ENCODE results near the gene CHMP2B. TPM values are rescaled to one million over a fixed set of nuclear protein-coding genes. Genes with fewer than 3 reads are reported as not detected.

The CHMP2B gene, protein sequence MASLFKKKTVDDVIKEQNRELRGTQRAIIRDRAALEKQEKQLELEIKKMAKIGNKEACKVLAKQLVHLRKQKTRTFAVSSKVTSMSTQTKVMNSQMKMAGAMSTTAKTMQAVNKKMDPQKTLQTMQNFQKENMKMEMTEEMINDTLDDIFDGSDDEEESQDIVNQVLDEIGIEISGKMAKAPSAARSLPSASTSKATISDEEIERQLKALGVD
- total RNA-seq (2021; ENCODE audit: unreplicated experiment) (54.3 TPM), Bru-seq, nascent RNA (percentile 88 among the genes with signal in this experiment), BruChase-seq, experiment 1, labeled RNA remaining after a 6-hour chase (percentile 92 among the genes with signal in this experiment), BruChase-seq, experiment 2, labeled RNA remaining after a 2-hour chase (percentile 77 among the genes with signal in this experiment)
- polyA plus RNA-seq (2012), result 21.5 and 21.8 TPM in 2 replicates
- long read RNA-seq, transcript CHMP2B-201 (6 exons, 2,557 nt), result major isoform, 102 of 119 reads
- long read RNA-seq, partial matches to known transcripts, result 2 of 119 reads
- long read RNA-seq, other reads (novel, unspliced or antisense), result 12 of 119 reads

DNA sequence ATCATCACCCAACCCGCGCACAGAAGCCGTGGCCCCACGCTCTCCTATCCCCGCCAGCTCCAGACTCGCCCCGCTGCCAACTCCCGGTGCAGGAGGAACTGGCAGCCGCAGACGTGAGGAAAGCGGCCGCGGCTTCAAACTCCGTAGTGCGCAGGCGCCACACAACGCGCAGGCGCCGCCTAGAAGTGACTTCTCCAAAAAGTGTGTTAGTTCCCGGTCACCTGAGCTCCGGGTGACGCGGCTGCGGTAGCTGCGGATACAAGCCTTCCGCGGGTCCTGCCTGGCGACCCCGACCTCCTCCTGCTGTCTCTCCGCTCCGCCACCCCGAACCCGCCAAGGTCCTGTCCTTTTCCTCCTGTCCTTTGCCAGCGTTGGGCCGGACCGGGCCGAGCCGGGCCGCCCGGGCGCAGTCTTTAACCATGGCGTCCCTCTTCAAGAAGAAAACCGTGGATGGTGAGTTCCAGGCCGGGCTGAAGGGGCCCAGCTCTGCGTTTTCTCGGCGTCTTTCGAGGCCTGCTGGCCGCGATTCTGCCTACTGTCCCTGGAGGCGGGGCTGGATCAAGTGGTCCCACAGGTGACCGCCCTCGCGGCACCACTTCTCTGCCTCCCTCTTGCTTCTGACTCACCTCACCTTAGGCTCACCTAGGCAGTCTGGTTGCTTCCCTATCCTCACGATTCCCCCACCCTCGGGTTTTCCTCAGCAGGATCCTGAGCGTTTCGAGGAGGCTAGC lies at the start of gene CHMP2B:
Gene CHMP2B (plus strand): TSS at position 206 of the 731 bp plus-strand sequence. CDS start 214 bp downstream, at position 420.
- Histone ChIP-seq H3K4me1 (ENCODE audit: control insufficient read depth in 1 of 2, insufficient read depth in 2 of 2, low read length in 2 of 2) (peaks cover 0 to 18% of the 10 kb centered on the region in 2 experiments; a peak in 2 of 4 replicates), H2AFZ (ENCODE audit: low read depth, low read length, poor library complexity, severe bottlenecking) (peak within 1 kb of the TSS; percentile 66), H4K20me1 (ENCODE audit: insufficient read depth) (no peaks in the 10 kb centered on the region), H3K9ac (ENCODE audit: low read length) (peak within 1 kb of the TSS; percentile 96), H3K27ac (ENCODE audit: low read depth, low read length) (peak within 1 kb of the TSS; percentile 89), H3K4me2 (ENCODE audit: low read length) (peak within 1 kb of the TSS; percentile 90), H3K9me3 (ENCODE audit: control insufficient read depth in 1 of 2, insufficient read depth in 1 of 2, low read depth in 1 of 2, low read length in 2 of 2) (no peaks in the 10 kb centered on the region), H3K36me3 (ENCODE audit: control insufficient read depth in 1 of 2, insufficient read depth in 2 of 2, low read length in 2 of 2) (no peaks in the 10 kb centered on the region), H3K4me3 (replicated peaks in 1 of 2; ENCODE audit: low read depth in 1 of 2, low read length in 2 of 2) (peak within 1 kb of the TSS; percentile 68 to 96), H3K27me3 (ENCODE audit: insufficient read depth, low read length) (no peaks in the 10 kb centered on the region), H3K79me2 (ENCODE audit: insufficient read depth, low read length) (peaks cover 50% of the 10 kb centered on the region), H3K9me2 (ENCODE audit: insufficient read depth) (no peaks in the 10 kb centered on the region)
- ChIA-PET RAD21 (ENCODE audit: low non-redundant PET in 1 of 2, low total read pairs in 2 of 2, uncharacterized antibody in 2 of 2, unreplicated experiment in 2 of 2) (no interaction called here), CTCF (interaction anchor here (1.0 kb wide), 2 partner anchors 32 to 778 kb away, joined by 3 read pairs; no protein-coding TSS in a partner anchor), POLR2A (interaction anchor here (1.1 kb wide), 1 partner anchor 32 kb away, joined by 5 read pairs; no protein-coding TSS in a partner anchor)
- DNase-seq (ENCODE audit: low read depth, low spot score), result peak; percentile 74
- TF ChIP-seq ZNF274 (IDR thresholded peaks at IDR 0.05; ENCODE audit: low read depth, low read length), result no peak
- no peak for TF ChIP-seq EZH2phosphoT487 (IDR thresholded peaks at IDR 0.05; ENCODE audit: borderline replicate concordance)
- TF ChIP-seq FOSL1 (IDR thresholded peaks at IDR 0.05; ENCODE audit: low read depth), result peak; percentile 30; the same call in 1 of the 2 replicates
- TF ChIP-seq ZFX (IDR thresholded peaks at IDR 0.05), result peak; percentile 71; the same call in 1 of the 2 replicates
- TF ChIP-seq, protein P1, sequence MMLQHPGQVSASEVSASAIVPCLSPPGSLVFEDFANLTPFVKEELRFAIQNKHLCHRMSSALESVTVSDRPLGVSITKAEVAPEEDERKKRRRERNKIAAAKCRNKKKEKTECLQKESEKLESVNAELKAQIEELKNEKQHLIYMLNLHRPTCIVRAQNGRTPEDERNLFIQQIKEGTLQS (IDR thresholded peaks at IDR 0.05), result no peak
- no peak for TF ChIP-seq TCF7L2 (IDR thresholded peaks at IDR 0.05; ENCODE audit: borderline replicate concordance, extremely low read depth, insufficient read depth, insufficient read length)
- TF ChIP-seq, protein P2, sequence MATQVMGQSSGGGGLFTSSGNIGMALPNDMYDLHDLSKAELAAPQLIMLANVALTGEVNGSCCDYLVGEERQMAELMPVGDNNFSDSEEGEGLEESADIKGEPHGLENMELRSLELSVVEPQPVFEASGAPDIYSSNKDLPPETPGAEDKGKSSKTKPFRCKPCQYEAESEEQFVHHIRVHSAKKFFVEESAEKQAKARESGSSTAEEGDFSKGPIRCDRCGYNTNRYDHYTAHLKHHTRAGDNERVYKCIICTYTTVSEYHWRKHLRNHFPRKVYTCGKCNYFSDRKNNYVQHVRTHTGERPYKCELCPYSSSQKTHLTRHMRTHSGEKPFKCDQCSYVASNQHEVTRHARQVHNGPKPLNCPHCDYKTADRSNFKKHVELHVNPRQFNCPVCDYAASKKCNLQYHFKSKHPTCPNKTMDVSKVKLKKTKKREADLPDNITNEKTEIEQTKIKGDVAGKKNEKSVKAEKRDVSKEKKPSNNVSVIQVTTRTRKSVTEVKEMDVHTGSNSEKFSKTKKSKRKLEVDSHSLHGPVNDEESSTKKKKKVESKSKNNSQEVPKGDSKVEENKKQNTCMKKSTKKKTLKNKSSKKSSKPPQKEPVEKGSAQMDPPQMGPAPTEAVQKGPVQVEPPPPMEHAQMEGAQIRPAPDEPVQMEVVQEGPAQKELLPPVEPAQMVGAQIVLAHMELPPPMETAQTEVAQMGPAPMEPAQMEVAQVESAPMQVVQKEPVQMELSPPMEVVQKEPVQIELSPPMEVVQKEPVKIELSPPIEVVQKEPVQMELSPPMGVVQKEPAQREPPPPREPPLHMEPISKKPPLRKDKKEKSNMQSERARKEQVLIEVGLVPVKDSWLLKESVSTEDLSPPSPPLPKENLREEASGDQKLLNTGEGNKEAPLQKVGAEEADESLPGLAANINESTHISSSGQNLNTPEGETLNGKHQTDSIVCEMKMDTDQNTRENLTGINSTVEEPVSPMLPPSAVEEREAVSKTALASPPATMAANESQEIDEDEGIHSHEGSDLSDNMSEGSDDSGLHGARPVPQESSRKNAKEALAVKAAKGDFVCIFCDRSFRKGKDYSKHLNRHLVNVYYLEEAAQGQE (IDR thresholded peaks at IDR 0.05; ENCODE audit: low read depth), result no peak
- TF ChIP-seq POLR2AphosphoS5 (IDR thresholded peaks at IDR 0.05; ENCODE audit: low read depth, low read length), result peak; percentile 88
- no peak for TF ChIP-seq RAD21 (IDR thresholded peaks at IDR 0.05; ENCODE audit: low read depth)
- no peak for TF ChIP-seq CBX3 (IDR thresholded peaks at IDR 0.05; ENCODE audit: low read depth)
- TF ChIP-seq, protein P3, sequence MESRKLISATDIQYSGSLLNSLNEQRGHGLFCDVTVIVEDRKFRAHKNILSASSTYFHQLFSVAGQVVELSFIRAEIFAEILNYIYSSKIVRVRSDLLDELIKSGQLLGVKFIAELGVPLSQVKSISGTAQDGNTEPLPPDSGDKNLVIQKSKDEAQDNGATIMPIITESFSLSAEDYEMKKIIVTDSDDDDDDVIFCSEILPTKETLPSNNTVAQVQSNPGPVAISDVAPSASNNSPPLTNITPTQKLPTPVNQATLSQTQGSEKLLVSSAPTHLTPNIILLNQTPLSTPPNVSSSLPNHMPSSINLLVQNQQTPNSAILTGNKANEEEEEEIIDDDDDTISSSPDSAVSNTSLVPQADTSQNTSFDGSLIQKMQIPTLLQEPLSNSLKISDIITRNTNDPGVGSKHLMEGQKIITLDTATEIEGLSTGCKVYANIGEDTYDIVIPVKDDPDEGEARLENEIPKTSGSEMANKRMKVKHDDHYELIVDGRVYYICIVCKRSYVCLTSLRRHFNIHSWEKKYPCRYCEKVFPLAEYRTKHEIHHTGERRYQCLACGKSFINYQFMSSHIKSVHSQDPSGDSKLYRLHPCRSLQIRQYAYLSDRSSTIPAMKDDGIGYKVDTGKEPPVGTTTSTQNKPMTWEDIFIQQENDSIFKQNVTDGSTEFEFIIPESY (IDR thresholded peaks at IDR 0.05; ENCODE audit: extremely low read depth, insufficient replicate concordance, low read length), result no peak
- no peak for TF ChIP-seq ELF1 (IDR thresholded peaks at IDR 0.05; ENCODE audit: borderline replicate concordance, low read depth)
- TF ChIP-seq, protein P4, sequence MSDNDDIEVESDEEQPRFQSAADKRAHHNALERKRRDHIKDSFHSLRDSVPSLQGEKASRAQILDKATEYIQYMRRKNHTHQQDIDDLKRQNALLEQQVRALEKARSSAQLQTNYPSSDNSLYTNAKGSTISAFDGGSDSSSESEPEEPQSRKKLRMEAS (IDR thresholded peaks at IDR 0.05), result 0 out of 2 replicates have a peak, but pooled peaks have one; percentile 26
- no peak for TF ChIP-seq JUND (IDR thresholded peaks at IDR 0.05)
- TF ChIP-seq YY1 (IDR thresholded peaks at IDR 0.05; ENCODE audit: extremely low read depth, insufficient replicate concordance, low read depth, low read length), result peak; percentile 4
- peak; percentile 78 for TF ChIP-seq POLR2A (IDR thresholded peaks at IDR 0.05; ENCODE audit: borderline replicate concordance, extremely low read depth, insufficient read depth, insufficient read length)
- TF ChIP-seq CEBPB (IDR thresholded peaks at IDR 0.05; ENCODE audit: low read depth), result no peak
- no TSS peak for BruUV-seq (replicated peaks)
- peak; percentile 87 for ATAC-seq
- intact Hi-C loops (cut with micrococcal nuclease), result no loop called here

Data from HCT116 (cell line).